Kidney epithelial cell (primary cell): ENCODE results near the gene ZFHX3. TPM values are rescaled to one million over a fixed set of nuclear protein-coding genes. Genes with fewer than 3 reads are reported as not detected.

Source experiments
- DNase-seq: peaks from one replicate; pipeline ENCODE4 v3.0.0-alpha.2; 2010; ENCODE audit warnings: low read depth
- H3K27me3 ChIP-seq: 2 replicates; pipeline ENCODE4 v1.6.0; 2011; ENCODE audit warnings: low read length; ENCODE audit not compliant: control insufficient read depth, insufficient read depth
- H3K36me3 ChIP-seq: 2 replicates; pipeline ENCODE4 v1.5.1; 2011; ENCODE audit warnings: low read length; ENCODE audit not compliant: control insufficient read depth, insufficient read depth
- H3K4me3 ChIP-seq: 2 replicates; pipeline ENCODE4 v1.5.1; 2011; ENCODE audit warnings: low read depth, mild to moderate bottlenecking, control low read depth, low read length
- total RNA-seq: library from RNA; depleted of rRNA; stranded (reverse); fragments of >200 nt; gene quantifications from 2 replicates; pipeline ENCODE4 v1.2.3, GENCODE V29; 2015
- TF ChIP-seq, protein P1 (sequence below): IDR thresholded peaks from 2 replicates; pipeline ENCODE4 v1.5.1; 2011; ENCODE audit warnings: mild to moderate bottlenecking, moderate library complexity, low read length, control low read depth, inconsistent platforms; ENCODE audit not compliant: insufficient read depth, poor library complexity, severe bottlenecking

ZFHX3 gene
- total RNA-seq, 1 donor from 2014 or later: 19.9 TPM

DNA sequence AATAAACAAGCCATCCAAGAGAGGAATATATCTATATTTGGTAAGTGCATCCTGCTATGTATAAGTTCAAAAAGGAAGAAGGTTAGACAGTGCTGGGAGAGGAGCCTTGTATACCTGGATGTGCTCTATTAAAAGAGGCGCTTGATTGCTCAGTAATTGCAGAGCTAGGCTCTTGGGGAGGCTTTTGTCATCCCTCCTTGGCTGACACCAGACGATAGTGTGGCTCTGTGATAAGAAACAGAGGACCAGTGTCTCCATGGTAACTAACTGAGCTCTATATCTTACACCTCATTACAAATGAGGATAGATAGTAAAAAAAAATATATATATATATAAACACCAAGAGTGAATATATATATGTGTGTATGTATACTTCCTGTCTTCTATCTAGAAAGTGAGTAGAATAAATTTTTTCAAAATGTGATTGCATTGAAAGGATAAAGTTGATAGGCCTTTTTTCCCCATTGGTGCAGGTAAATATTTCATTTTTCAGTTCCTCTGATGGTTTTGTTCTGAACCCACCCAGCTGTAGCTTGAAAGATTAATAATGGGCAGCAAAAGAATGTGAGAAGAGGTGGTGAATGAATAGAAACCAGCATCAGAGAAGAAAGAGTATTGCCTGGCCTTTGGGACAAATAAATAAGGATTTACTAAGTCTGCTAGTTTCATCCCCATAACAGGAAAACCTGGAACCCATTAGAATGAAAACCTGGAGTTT, 303.7 kb downstream of the ZFHX3 start:
- TF ChIP-seq, protein P1, sequence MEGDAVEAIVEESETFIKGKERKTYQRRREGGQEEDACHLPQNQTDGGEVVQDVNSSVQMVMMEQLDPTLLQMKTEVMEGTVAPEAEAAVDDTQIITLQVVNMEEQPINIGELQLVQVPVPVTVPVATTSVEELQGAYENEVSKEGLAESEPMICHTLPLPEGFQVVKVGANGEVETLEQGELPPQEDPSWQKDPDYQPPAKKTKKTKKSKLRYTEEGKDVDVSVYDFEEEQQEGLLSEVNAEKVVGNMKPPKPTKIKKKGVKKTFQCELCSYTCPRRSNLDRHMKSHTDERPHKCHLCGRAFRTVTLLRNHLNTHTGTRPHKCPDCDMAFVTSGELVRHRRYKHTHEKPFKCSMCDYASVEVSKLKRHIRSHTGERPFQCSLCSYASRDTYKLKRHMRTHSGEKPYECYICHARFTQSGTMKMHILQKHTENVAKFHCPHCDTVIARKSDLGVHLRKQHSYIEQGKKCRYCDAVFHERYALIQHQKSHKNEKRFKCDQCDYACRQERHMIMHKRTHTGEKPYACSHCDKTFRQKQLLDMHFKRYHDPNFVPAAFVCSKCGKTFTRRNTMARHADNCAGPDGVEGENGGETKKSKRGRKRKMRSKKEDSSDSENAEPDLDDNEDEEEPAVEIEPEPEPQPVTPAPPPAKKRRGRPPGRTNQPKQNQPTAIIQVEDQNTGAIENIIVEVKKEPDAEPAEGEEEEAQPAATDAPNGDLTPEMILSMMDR: no peak
- no peak for DNase-seq
- H3K4me3 ChIP-seq: no peak overlapping the region
- no peaks in the 10 kb centered on the region for H3K27me3 ChIP-seq
- no peaks in the 10 kb centered on the region for H3K36me3 ChIP-seq

DNA sequence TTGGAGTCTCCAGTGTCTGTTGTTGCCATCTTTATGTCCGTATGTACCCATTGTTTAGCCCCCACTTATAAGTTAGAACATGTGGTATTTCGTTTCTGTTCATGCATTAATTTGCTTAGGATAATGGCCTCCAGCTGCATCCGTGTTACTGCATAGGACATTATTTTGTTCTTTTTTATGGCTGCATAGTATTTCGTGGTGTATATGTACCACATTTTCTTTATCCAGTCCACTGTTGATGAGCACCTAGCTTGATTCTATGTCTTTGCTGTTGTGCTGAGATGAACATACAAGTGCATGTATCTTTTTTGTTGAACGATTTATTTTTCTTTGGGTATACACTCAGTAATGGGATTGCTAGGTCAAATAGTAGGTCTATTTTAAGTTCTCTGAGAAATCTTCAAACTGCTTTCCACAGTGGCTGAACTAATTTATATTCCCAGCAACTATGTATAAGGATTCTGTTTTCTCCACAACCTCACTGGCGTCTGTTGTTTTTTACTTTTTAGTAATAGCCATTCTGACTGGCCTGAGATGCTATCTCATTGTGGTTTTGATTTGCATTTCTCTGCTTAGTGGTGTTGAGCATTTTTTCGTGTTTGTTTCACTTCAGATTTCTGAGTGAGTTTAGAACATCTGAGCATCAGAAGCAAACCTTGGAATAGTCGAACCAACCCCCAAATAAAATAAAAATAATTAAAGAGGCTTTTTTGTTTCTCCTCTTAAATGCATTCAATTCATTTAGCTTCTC, 304.7 kb downstream of the ZFHX3 start:
- no peak overlapping the region for H3K4me3 ChIP-seq
- H3K27me3 ChIP-seq: no peaks in the 10 kb centered on the region
- DNase-seq: no peak
- TF ChIP-seq, protein P1: no peak
- no peaks in the 10 kb centered on the region for H3K36me3 ChIP-seq

DNA sequence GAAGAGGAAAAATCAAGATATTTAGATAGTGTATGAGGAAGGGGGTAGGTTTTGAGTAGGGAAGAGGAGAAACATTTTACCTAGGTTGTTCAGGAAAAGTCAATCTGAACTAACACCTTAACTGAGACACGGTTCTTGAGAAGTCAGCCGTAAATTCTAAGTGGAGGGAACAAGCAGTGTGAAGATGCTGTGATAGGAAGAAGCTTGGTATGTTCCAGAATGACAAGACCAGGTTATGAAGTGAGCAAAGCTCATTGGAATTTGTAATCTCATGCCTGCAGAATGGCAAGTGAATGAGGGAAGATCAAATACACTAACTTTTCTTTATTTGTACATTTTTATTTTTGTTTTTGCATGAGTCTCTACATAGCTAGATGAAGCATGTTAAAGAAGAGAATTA, 307.6 kb downstream of the ZFHX3 start:
- DNase-seq: no peak
- TF ChIP-seq, protein P1: no peak
- H3K27me3 ChIP-seq: no peaks in the 10 kb centered on the region
- H3K36me3 ChIP-seq: no peaks in the 10 kb centered on the region
- no peak overlapping the region for H3K4me3 ChIP-seq

DNA sequence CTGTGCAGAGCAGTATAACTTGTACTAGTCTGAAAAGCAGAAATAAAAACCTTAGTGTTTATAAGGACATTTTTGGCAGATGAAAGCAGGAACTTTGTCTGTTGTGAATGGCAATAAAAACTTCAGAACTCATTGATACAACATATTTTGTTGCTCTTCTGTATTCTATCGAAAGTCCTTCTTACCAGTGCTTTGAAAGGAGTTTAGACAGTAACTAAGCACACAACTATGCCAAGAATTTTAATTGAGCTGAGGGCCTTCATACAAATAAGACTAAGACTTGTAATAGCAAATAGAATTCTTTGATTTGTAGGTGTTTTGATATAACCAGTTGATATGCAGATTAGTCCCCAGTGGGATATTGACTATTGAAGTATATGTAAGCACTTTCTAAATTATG, 308.4 kb downstream of the ZFHX3 start:
- DNase-seq: peak; percentile 56
- no peaks in the 10 kb centered on the region for H3K27me3 ChIP-seq
- TF ChIP-seq, protein P1: no peak
- no peak overlapping the region for H3K4me3 ChIP-seq
- H3K36me3 ChIP-seq: no peaks in the 10 kb centered on the region

DNA sequence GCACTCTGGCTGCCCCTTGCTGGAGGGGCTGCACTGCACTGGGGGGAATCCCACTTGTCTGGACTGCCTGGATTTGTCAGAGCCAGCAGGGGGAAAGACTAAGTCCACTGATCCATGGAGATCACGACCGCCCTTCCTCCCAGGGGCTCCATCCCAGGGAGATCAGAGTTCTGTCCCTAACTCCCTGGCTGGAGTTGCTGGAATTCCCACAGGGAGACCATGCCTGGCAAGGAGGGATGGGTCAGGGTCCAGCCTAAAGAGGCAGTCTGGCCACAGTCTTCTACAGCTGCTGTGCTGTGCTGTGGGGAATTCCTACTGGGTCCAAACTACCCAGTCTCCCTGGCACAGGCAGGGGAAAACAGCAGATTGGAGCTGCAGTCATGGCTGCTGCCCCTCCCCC, 311.9 kb downstream of the ZFHX3 start:
- H3K27me3 ChIP-seq: no peaks in the 10 kb centered on the region
- no peaks in the 10 kb centered on the region for H3K36me3 ChIP-seq
- TF ChIP-seq, protein P1: no peak
- DNase-seq: no peak
- no peak overlapping the region for H3K4me3 ChIP-seq
